Naive B cell (primary cell): ENCODE results near the gene KLHL2. TPM values are rescaled to one million over a fixed set of nuclear protein-coding genes. Genes with fewer than 3 reads are reported as not detected.
"Not testable (repeated sequence)": the region's sequence is repeated elsewhere in the genome, so short reads cannot be mapped to it uniquely, and the experiment has no call there.

Experiments used
- ATAC-seq, 2 donors: fragments of 150-1000 bp; cut with Tn5 transposase; 2 replicates each; pipeline ENCODE4 v1.10.0; 2021; ENCODE audit warnings: low read depth in 2 of 2, mild to moderate bottlenecking in 2 of 2, moderate library complexity in 2 of 2
- DNase-seq: peaks from one replicate; pipeline ENCODE4 v3.0.0; 2022
- H3K27ac Mint-ChIP-seq, 6 donors: one replicate each; pipeline ENCODE4 v1.8.0; 2020 to 2022; ENCODE audit warnings: mild to moderate bottlenecking in 6 of 6, mixed read lengths in 6 of 6, moderate library complexity in 5 of 6, inconsistent platforms in 2 of 6
- H3K27me3 Mint-ChIP-seq, 3 donors: one replicate each; pipeline ENCODE4 v1.8.0; 2021 to 2022; ENCODE audit warnings: mixed read lengths in 3 of 3, mild to moderate bottlenecking in 1 of 3
- H3K36me3 Mint-ChIP-seq, 2 donors: one replicate each; pipeline ENCODE4 v1.8.0; 2020 to 2022; ENCODE audit warnings: mixed read lengths in 2 of 2, inconsistent platforms in 1 of 2, mild to moderate bottlenecking in 1 of 2
- H3K4me1 Mint-ChIP-seq, 3 donors: one replicate each; pipeline ENCODE4 v1.8.0; 2020 to 2022; ENCODE audit warnings: mixed read lengths in 3 of 3, inconsistent platforms in 1 of 3, mild to moderate bottlenecking in 1 of 3, moderate library complexity in 1 of 3
- H3K4me3 Mint-ChIP-seq, 8 donors: one replicate each; pipeline ENCODE4 v1.8.0; 2020 to 2022; ENCODE audit warnings: mild to moderate bottlenecking in 8 of 8, mixed read lengths in 8 of 8, moderate library complexity in 8 of 8, inconsistent platforms in 2 of 8
- H3K9me3 Mint-ChIP-seq, 7 donors: one replicate each; pipeline ENCODE4 v1.8.0; 2020 to 2022; ENCODE audit warnings: mixed read lengths in 7 of 7, mild to moderate bottlenecking in 5 of 7, inconsistent platforms in 2 of 7, moderate library complexity in 1 of 7
- polyA plus RNA-seq, 6 donors: library from polyadenylated mRNA; unstranded; fragments of 300-500 nt; fragmentation: Illumina TruSeq; gene quantifications; one replicate each; pipeline ENCODE4 v1.2.3, GENCODE V29; 2021; ENCODE audit warnings: low read depth in 6 of 6

The KLHL2 gene
- polyA plus RNA-seq, 6 donors from 2014 or later: 2.6 to 17.6 (median 10.2) TPM

- ATAC-seq (no peak), DNase-seq (no peak)
- Mint-ChIP-seq H3K4me3 (no peak overlapping the region), H3K36me3 (peaks cover 5 to 16% of the 10 kb centered on the region in 2 donors), H3K9me3 (no peaks in the 10 kb centered on the region), H3K27me3 (no peaks in the 10 kb centered on the region), H3K4me1 (peaks cover 27 to 29% (median 28%) of the 10 kb centered on the region in 3 donors), H3K27ac (no peak overlapping the region)
Observed at GRCh38 chr4:165335163-165335703, 127.9 kb downstream of the KLHL2 start.

GRCh38 chr4:165336743-165337142 lies 129.4 kb downstream of the KLHL2 start:
- peaks cover 12 to 16% (median 12%) of the 10 kb centered on the region in 3 donors for H3K4me1 Mint-ChIP-seq
- no peak for ATAC-seq
- no peak overlapping the region for H3K4me3 Mint-ChIP-seq
- no peak for DNase-seq
- H3K27me3 Mint-ChIP-seq: no peaks in the 10 kb centered on the region
- H3K9me3 Mint-ChIP-seq: no peaks in the 10 kb centered on the region
- H3K27ac Mint-ChIP-seq: no peak overlapping the region
- H3K36me3 Mint-ChIP-seq: peaks cover 5 to 8% of the 10 kb centered on the region in 2 donors

- H3K4me1 Mint-ChIP-seq, DNase-seq, H3K27me3 Mint-ChIP-seq, ATAC-seq, H3K4me3 Mint-ChIP-seq, H3K9me3 Mint-ChIP-seq, H3K36me3 Mint-ChIP-seq: not testable (repeated sequence)
- H3K27ac Mint-ChIP-seq: peak overlapping the region in 4 of 6 donors; percentile 26 to 57 (median 42)
Observed at GRCh38 chr4:165342340-165342739, 135.0 kb downstream of the KLHL2 start.

GRCh38 chr4:165343353-165344191 lies 136.2 kb downstream of the KLHL2 start:
- peaks cover 0 to 2% (median 0%) of the 10 kb centered on the region in 3 donors for H3K4me1 Mint-ChIP-seq
- no peaks in the 10 kb centered on the region for H3K36me3 Mint-ChIP-seq
- ATAC-seq: no peak
- H3K4me3 Mint-ChIP-seq: no peak overlapping the region
- DNase-seq: no peak
- peak overlapping the region in 1 of 6 donors; percentile 49 for H3K27ac Mint-ChIP-seq
- H3K27me3 Mint-ChIP-seq: no peaks in the 10 kb centered on the region
- H3K9me3 Mint-ChIP-seq: no peaks in the 10 kb centered on the region

GRCh38 chr4:165345666-165346417 lies 138.5 kb downstream of the KLHL2 start:
- H3K4me3 Mint-ChIP-seq: no peak overlapping the region
- DNase-seq: no peak
- peaks cover 0 to 4% of the 10 kb centered on the region in 2 donors for H3K36me3 Mint-ChIP-seq
- no peaks in the 10 kb centered on the region for H3K9me3 Mint-ChIP-seq
- peak overlapping the region in 1 of 6 donors; percentile 46 for H3K27ac Mint-ChIP-seq
- H3K27me3 Mint-ChIP-seq: peaks cover 0 to 3% (median 2%) of the 10 kb centered on the region in 3 donors
- peaks cover 0 to 2% (median 0%) of the 10 kb centered on the region in 3 donors for H3K4me1 Mint-ChIP-seq
- no peak for ATAC-seq

GRCh38 chr4:165347647-165348569 lies 140.5 kb downstream of the KLHL2 start:
- no peaks in the 10 kb centered on the region for H3K9me3 Mint-ChIP-seq
- H3K36me3 Mint-ChIP-seq: peaks cover 0 to 7% of the 10 kb centered on the region in 2 donors
- H3K4me3 Mint-ChIP-seq: no peak overlapping the region
- H3K27me3 Mint-ChIP-seq: peaks cover 7 to 18% (median 8%) of the 10 kb centered on the region in 3 donors
- no peak overlapping the region for H3K27ac Mint-ChIP-seq
- DNase-seq (no peak), ATAC-seq (no peak)
- peaks cover 0 to 2% (median 0%) of the 10 kb centered on the region in 3 donors for H3K4me1 Mint-ChIP-seq

- H3K27ac Mint-ChIP-seq: peak overlapping the region in 2 of 6 donors; percentile 20 to 59
Observed at GRCh38 chr4:165351359-165352130, 144.2 kb downstream of the KLHL2 start.

GRCh38 chr4:165355900-165356300 lies 148.5 kb downstream of the KLHL2 start:
- Mint-ChIP-seq H3K4me3 (peak overlapping the region in 1 of 8 donors; percentile 17), H3K4me1 (no peaks in the 10 kb centered on the region), H3K9me3 (no peaks in the 10 kb centered on the region), H3K36me3 (peaks cover under 1 to 2% of the 10 kb centered on the region in 2 donors), H3K27me3 (peaks cover 21 to 51% (median 47%) of the 10 kb centered on the region in 3 donors), H3K27ac (no peak overlapping the region)
- ATAC-seq (no peak), DNase-seq (no peak)

More at GRCh38 chr4:165351359-165352130, 144.2 kb downstream of the KLHL2 start:
- no peaks in the 10 kb centered on the region for H3K4me1 Mint-ChIP-seq
- H3K36me3 Mint-ChIP-seq: peaks cover 0 to 7% of the 10 kb centered on the region in 2 donors
- no peaks in the 10 kb centered on the region for H3K9me3 Mint-ChIP-seq
- peaks cover 11 to 27% (median 16%) of the 10 kb centered on the region in 3 donors for H3K27me3 Mint-ChIP-seq
- DNase-seq (no peak), ATAC-seq (no peak)
- no peak overlapping the region for H3K4me3 Mint-ChIP-seq

- Mint-ChIP-seq H3K4me3 (no peak overlapping the region), H3K4me1 (peaks cover 0 to 6% (median 3%) of the 10 kb centered on the region in 3 donors), H3K27me3 (peaks cover 24 to 56% (median 47%) of the 10 kb centered on the region in 3 donors), H3K36me3 (peaks cover 0 to 7% of the 10 kb centered on the region in 2 donors), H3K9me3 (no peaks in the 10 kb centered on the region), H3K27ac (no peak overlapping the region)
- ATAC-seq (no peak), DNase-seq (no peak)
Observed at GRCh38 chr4:165359506-165359905, 152.1 kb downstream of the KLHL2 start.

GRCh38 chr4:165360041-165360695 lies 152.8 kb downstream of the KLHL2 start:
- H3K4me3 Mint-ChIP-seq: no peak overlapping the region
- DNase-seq: no peak
- H3K4me1 Mint-ChIP-seq: peaks cover 0 to 6% (median 3%) of the 10 kb centered on the region in 3 donors
- peak overlapping the region in 1 of 6 donors; percentile 28 for H3K27ac Mint-ChIP-seq
- H3K9me3 Mint-ChIP-seq: no peaks in the 10 kb centered on the region
- ATAC-seq: no peak
- peaks cover 24 to 55% (median 46%) of the 10 kb centered on the region in 3 donors for H3K27me3 Mint-ChIP-seq
- peaks cover 0 to 7% of the 10 kb centered on the region in 2 donors for H3K36me3 Mint-ChIP-seq

- no peaks in the 10 kb centered on the region for H3K9me3 Mint-ChIP-seq
- DNase-seq (no peak), ATAC-seq (no peak)
- no peak overlapping the region for H3K4me3 Mint-ChIP-seq
- peaks cover 0 to 6% (median 3%) of the 10 kb centered on the region in 3 donors for H3K4me1 Mint-ChIP-seq
- H3K36me3 Mint-ChIP-seq: peaks cover 0 to 7% of the 10 kb centered on the region in 2 donors
- H3K27ac Mint-ChIP-seq: no peak overlapping the region
- peaks cover 24 to 48% (median 41%) of the 10 kb centered on the region in 3 donors for H3K27me3 Mint-ChIP-seq
Observed at GRCh38 chr4:165360985-165361670, 153.8 kb downstream of the KLHL2 start.
